Measurements from ENCODE around the gene ZNF524. TPM values are rescaled to one million over a fixed set of nuclear protein-coding genes. Genes with fewer than 3 reads are reported as not detected.

Gene ZNF524
- total RNA-seq, 1 experiment from 2014 or later: 5.5 TPM

GRCh38 chr19:55580628-55581144 is 19.4 kb upstream of the ZNF524 start, which contains the start of gene ZNF579:
Gene ZNF579 (minus strand): TSS chr19:55580848. CDS start chr19:55579639, 1,209 bp downstream.
- peak within 1 kb of the TSS; percentile 90 for H3K27ac Mint-ChIP-seq
- peaks cover 10% of the 10 kb centered on the region for H3K4me1 Mint-ChIP-seq
- peaks cover 17% of the 10 kb centered on the region for H3K27me3 Mint-ChIP-seq (ENCODE audit: low read depth)
- ATAC-seq (peak; percentile 72), DNase-seq (ENCODE audit: low spot score) (peak; percentile 89)
- no peak for TF ChIP-seq MLX (CRISPR knock-in tag; IDR thresholded peaks at IDR 0.05)
- peak; percentile 75 for TF ChIP-seq SP1 (CRISPR knock-in tag; conservative IDR thresholded peaks at IDR 0.05)
- TF ChIP-seq GABPB1 (CRISPR knock-in tag; IDR thresholded peaks at IDR 0.05): peak; percentile 53
- 0 out of 2 replicates have a peak, but pooled peaks have one; percentile 15 for TF ChIP-seq ZNF281 (CRISPR knock-in tag; IDR thresholded peaks at IDR 0.05)
- peak; percentile 33; the same call in 1 of the 2 replicates for TF ChIP-seq KAT7 (CRISPR knock-in tag; IDR thresholded peaks at IDR 0.05; ENCODE audit: borderline replicate concordance)
- H3K9me3 Mint-ChIP-seq: no peaks in the 10 kb centered on the region
- ChIA-PET POLR2A (interaction anchor here (1.1 to 1.2 kb wide), 3 partner anchors 19 to 44 kb away, joined by 3 to 7 read pairs (median 3); partner anchors contain the start of genes FIZ1 and ZNF784), CTCF (interaction anchor here (0.7 to 2.0 kb wide), 5 partner anchors 19 to 437 kb away, joined by 4 to 20 read pairs (median 5); partner anchors contain the start of genes FIZ1 and ZNF865)
- peaks cover 13% of the 10 kb centered on the region for H3K36me3 Mint-ChIP-seq
- peak within 1 kb of the TSS; percentile 86 for H3K4me3 Mint-ChIP-seq

GRCh38 chr19:55581145-55581822 is 18.8 kb upstream of the ZNF524 start:
- peaks cover 20% of the 10 kb centered on the region for H3K27me3 Mint-ChIP-seq (ENCODE audit: low read depth)
- peaks cover 12% of the 10 kb centered on the region for H3K4me1 Mint-ChIP-seq
- CTCF ChIA-PET: interaction anchor here (0.5 to 2.0 kb wide), 5 partner anchors 18 to 435 kb away, joined by 5 to 20 read pairs (median 5); partner anchors contain the start of genes FIZ1 and ZNF865
- H3K36me3 Mint-ChIP-seq: peaks cover 10% of the 10 kb centered on the region
- H3K4me3 Mint-ChIP-seq: peak overlapping the region; percentile 86
- ATAC-seq: peak; percentile 3; the same call in 1 of the 2 replicates
- peak; percentile 66 for DNase-seq (ENCODE audit: low spot score)
- H3K27ac Mint-ChIP-seq: peak overlapping the region; percentile 90; the same call in 1 of the 2 replicates
- no peaks in the 10 kb centered on the region for H3K9me3 Mint-ChIP-seq
- POLR2A ChIA-PET: interaction anchor here (1.1 to 1.2 kb wide), 3 partner anchors 18 to 43 kb away, joined by 3 to 7 read pairs (median 3); partner anchors contain the start of genes FIZ1 and ZNF784
- 0 out of 2 replicates have a peak, but pooled peaks have one; percentile 56 for TF ChIP-seq E2F4 (CRISPR knock-in tag; IDR thresholded peaks at IDR 0.05; ENCODE audit: borderline replicate concordance, low read depth)
- peak; percentile 74; the same call in 1 of the 2 replicates for TF ChIP-seq FOXJ3 (CRISPR knock-in tag; IDR thresholded peaks at IDR 0.05; ENCODE audit: borderline replicate concordance)
- peak; percentile 85 for TF ChIP-seq FOXP4 (CRISPR knock-in tag; IDR thresholded peaks at IDR 0.05)
- no peak for TF ChIP-seq ZNF416 (CRISPR knock-in tag; IDR thresholded peaks at IDR 0.05)
- TF ChIP-seq SMAD4 (CRISPR knock-in tag; IDR thresholded peaks at IDR 0.05): peak; percentile 64; the same call in 1 of the 2 replicates
- peak; percentile 77; the same call in 1 of the 2 replicates for TF ChIP-seq TEAD4 (CRISPR knock-in tag; IDR thresholded peaks at IDR 0.05)
- TF ChIP-seq CTCF (IDR thresholded peaks at IDR 0.05): no peak
- TF ChIP-seq ZNF219 (CRISPR knock-in tag; IDR thresholded peaks at IDR 0.05; ENCODE audit: borderline replicate concordance): 0 out of 2 replicates have a peak, but pooled peaks have one; percentile 61
- TF ChIP-seq NFE2L1 (CRISPR knock-in tag; IDR thresholded peaks at IDR 0.05): peak; percentile 37; the same call in 1 of the 2 replicates
- TF ChIP-seq GTF2I (CRISPR knock-in tag; conservative IDR thresholded peaks at IDR 0.05): peak; percentile 92
- peak; percentile 65; the same call in 1 of the 2 replicates for TF ChIP-seq ARID4B (CRISPR knock-in tag; IDR thresholded peaks at IDR 0.05; ENCODE audit: borderline replicate concordance)
- TF ChIP-seq ESRRA (CRISPR knock-in tag; IDR thresholded peaks at IDR 0.05; ENCODE audit: borderline replicate concordance): peak; percentile 53; the same call in 1 of the 2 replicates
- no peak; the same call in 1 of the 2 replicates for TF ChIP-seq MAX (CRISPR knock-in tag; IDR thresholded peaks at IDR 0.05)

All from WTC11 (cell line).